Thyroid gland (tissue), 4 donors: ENCODE results near the gene MTHFS.

Experiments used
- CTCF ChIP-seq, 6 experiments: fragments of 200-600 bp in 3 of 6; fragments of 450-650 bp in 3 of 6; sonication (generic) in 3 of 6; IDR thresholded peaks; one replicate each; pipeline ENCODE4 v1.5.1; 2016 to 2019; ENCODE audit warnings: antibody characterized with exemption in 6 of 6, mild to moderate bottlenecking in 2 of 6, inconsistent platforms in 1 of 6, moderate library complexity in 1 of 6
- POLR2A ChIP-seq, 2 donors: fragments of 450-650 bp; IDR thresholded peaks; one replicate each; pipeline ENCODE4 v1.6.1; 2017; ENCODE audit warnings: antibody characterized with exemption in 2 of 2, mild to moderate bottlenecking in 2 of 2, moderate library complexity in 1 of 2

DNA sequence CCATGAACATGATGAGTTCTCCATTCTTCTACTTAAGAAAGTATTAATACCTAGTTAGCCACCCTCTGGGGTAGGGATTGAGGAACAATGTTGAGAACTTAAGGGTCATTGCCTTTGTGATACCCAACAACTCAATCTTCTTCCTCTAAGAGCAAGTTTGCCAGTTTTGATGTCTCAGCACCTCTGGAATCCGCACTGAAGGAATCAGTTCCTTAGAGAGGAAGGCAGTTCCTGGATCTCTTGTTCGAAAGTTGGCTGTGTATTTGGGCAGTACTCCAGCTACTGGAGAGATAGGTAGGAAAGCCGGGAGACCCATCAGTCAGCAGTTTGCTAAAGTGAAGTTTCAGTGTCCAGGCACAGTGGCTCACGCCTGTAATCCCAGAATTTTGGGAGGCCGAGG is 35.6 kb upstream of the MTHFS start:
- TF ChIP-seq CTCF (IDR thresholded peaks at IDR 0.05) (no peak), POLR2A (IDR thresholded peaks at IDR 0.05) (no peak)
